Endometrium (tissue), 2 donors: Measurements from ENCODE around the gene NOXO1.
"Not testable (repeated sequence)": the region's sequence is repeated elsewhere in the genome, so short reads cannot be mapped to it uniquely, and the experiment has no call there.

Source experiments
- FAIRE-seq: peaks from 2 replicates; lab custom pipeline; 2012; peaks lifted over from hg19 to GRCh38; lab: Jason Lieb, UNC
- donor health status: control.
- donor health status: control.

The NOXO1 gene, protein sequence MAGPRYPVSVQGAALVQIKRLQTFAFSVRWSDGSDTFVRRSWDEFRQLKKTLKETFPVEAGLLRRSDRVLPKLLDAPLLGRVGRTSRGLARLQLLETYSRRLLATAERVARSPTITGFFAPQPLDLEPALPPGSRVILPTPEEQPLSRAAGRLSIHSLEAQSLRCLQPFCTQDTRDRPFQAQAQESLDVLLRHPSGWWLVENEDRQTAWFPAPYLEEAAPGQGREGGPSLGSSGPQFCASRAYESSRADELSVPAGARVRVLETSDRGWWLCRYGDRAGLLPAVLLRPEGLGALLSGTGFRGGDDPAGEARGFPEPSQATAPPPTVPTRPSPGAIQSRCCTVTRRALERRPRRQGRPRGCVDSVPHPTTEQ

DNA sequence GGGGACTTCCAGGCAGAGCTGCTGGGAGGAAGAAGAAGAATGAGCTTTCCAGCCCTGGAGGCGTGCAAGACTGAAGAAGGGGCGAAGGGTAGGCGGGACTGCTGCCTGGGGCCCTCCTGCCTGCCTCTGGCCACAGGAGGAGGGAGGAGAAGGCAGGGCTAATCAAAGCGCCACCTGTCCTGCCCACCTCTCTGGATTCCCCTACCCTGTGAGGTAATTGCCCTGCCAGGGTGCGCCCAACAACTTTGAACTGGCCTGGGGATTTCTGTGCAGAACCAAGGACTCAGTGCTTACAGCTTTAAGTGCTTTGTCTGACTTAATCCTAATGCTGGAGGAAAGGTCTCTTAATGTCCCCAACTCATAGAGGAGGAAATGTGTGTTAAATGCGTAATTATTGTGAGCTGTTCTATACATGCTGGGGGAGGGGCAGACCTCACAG is at the start of gene NOXO1:
TSS of gene NOXO1 (minus strand) at position 72 of the 439 bp plus-strand sequence. CDS start 290 bp downstream, outside the sequence.
- no peak for FAIRE-seq

DNA sequence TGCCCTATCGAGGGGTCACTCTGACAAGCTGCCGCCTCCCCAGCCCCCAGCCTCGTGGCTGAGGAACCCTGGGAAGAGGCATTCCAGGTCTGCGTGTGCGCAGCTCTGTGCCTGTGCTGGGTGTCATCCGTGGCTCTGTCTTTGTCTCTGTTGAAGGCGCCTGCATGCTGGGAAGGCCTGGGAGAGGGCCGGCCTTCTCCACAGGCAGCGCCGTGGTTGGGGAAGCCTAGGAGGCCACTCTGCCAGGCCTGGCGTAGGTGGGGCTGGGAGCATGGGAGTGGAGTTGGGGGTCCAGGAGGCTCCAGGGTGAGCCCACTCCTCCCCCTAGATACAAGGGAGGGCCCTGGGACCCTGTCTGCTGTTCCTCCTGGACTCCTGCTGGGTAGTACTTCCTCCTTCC is 48.8 kb upstream of the NOXO1 start:
- no peak for FAIRE-seq

DNA sequence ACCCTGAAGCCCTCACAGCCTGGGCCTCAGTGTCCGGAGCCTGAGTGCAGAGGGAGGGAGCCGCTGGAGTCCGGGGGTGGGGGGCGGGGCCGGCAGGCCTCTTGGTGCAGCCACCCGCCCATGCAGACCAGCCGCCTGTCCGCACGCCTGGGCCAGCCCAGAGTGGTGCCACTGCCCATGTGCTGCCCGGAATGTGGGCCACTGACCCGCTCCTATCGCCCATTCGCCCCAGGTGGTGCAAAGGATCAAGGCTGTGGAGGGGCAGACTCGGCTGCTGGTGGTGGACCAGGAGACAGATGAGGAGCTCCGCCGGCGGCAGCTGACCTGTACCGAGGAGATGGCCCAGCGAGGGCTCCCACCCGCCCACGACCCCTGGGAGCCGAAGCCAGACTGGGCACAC is 48.1 kb upstream of the NOXO1 start:
- no peak for FAIRE-seq

DNA sequence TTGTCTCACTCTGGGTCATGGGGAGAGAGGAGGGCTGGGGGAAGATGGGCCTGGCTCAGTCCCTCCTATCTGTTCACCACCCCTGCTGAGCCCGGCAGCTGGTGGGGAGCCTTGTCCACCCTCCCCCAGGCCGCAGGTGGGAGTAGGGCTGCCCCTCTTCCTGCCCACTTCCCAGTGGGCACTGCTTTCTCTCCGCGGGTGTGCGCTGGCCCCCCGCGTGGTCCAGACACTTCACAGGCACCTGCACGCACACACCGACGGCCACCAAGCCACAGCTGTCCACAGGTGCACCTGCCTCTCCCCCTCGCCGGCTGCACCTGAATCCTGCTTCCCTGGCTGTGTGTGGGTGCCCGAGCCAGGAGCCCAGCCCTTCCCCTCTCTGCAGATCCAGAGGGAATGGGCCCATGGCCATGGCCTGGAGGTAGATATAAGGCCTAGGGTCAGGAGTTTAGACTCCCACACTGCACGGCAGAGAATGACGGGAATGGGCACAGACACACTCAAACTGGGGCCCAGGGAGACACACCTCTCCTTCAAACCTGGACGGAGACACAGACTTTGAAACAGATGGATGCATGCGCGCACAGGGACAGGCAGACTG is 47.5 kb upstream of the NOXO1 start:
- no peak for FAIRE-seq

DNA sequence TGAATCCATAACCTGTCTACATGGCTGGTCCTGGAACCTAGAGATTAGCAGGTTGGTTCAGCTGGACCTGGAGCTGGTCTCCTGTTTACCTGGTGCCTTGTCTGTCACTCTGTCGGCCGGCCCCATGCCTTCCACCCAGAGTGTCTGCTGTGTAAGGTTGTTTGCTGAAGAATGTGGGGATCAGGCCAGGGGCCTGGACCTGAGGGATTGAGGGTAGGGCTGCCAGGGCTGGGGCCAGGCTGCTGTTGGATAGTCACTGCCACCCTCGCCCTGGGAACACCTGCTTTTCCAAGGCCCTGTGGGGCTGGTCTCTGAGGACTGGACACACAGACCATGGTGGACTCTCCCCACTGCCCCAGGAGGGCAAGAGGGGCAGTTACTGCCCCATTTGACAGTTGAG is 46.9 kb upstream of the NOXO1 start:
- no peak for FAIRE-seq

DNA sequence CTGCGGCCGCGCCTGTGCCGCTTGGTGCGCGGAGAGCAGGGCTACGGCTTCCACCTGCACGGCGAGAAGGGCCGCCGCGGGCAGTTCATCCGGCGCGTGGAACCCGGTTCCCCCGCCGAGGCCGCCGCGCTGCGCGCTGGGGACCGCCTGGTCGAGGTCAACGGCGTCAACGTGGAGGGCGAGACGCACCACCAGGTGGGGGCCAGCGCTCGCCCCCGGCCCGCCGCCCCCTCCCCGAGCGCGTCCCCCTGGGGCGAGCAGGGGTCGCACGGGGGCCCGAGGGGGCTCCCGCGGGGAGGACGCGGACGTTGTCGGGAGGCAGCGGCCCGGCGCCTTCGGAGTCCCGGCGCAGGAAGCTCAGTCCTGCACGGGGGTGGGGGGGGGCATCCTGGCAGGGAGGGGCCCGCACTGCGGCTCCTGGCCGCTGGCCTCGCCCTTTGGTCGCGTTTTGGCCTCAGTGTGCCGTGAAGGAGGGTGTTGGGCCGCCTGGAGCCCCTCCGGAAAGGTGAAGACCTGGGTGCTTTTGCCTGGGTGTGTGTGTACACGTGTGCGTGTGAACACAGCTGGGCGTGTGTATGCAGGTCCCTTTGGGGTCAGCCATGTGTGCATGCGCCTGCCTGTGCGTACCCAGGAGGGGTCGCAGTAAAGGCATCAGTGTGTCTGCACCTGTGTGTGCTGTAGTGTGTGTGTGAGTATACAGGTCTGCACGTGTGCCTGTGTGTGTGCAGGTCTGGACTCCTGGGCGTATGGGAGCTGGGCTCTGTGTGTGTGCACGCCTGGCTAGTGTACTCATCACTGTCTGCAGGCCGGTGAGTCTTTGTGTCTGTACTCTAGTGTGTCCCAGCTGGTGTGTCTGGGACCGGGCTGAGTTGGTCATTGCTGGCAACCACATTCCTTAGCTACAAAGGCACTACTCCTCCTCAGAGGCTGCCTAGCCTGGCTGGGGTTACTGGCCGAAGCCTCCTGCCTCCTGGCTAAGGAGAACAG is 46.0 kb upstream of the NOXO1 start:
- no peak for FAIRE-seq

DNA sequence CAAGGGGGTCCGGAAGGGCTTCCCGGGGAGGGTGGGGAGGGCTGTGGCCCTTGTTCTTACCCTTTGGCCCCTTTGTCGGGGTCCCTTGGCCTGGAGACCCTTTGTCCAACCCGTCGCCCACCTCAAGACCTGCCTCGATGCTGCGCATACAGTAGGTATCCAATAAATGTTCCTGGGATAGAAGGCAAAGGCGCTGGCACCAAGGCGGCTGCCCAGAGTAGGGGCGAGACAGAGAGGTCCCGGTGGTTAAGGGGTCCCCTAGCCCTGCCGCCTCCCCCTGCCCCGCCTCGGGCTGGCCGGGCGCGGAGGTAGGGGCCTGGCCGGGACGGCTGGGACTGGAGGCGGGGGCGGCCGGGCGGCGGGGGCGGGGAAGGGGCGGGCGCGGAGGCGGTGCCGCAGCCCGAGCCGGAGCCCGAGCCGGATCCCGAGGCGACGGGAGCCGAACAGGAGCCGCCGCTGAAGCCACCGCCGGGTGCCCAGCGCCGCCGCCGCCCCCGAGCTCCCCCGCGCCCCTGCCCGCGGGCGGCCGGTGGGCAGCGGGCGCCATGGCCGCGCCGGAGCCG is 45.3 kb upstream of the NOXO1 start, which contains the start of gene NHERF2:
TSS of gene NHERF2 (plus strand) at position 442 of the 563 bp plus-strand sequence. CDS start at position 546, 104 bp downstream.
- FAIRE-seq, result no peak

DNA sequence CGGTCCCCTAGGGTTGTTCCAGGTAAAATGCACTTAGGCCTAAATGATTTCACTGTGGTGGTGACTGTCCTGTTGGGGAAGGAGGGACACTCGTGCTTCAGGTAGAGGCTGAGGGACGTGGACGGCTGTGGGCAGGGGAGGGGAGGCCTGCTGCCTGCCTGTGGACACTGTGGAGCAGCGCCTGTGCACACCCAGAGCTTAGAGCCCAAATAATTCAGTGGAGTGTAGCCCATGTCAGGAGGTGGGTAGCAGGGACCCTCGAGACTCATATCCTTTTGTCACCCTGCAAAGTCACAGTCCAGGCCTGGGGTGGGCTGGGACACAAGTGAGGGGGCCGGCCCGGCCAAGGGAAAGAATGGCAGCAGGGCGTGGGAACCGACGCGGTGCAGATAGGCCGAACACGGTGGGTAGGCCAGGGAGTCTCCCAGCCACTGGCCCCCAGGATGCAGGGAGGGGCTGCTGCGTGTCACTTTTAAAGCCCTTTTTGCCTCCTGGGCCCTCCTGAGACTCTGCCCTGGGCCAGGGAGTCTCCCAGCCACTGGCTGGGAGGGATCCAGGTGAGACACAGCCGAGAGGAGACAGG is 44.7 kb upstream of the NOXO1 start:
- FAIRE-seq, result no peak

DNA sequence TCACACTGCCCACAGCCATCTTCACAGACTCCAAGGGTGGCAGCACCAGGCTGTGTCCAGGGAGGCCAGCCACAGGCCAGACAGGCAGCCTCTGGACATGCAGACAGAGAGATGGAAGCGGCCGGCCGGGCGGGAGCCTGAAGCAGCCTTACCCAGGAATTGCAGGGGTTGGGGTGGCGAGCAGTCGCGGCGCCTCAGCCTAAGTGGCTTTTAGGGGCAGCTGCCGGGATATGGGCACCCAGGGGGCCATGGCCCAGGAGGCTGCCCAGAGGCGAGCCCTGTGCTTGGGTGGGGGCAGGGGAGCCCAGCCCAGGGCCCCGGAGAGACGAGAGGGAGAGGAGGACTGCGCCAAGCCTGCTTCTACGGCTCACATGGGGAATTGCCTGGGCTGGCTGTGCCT is 44.0 kb upstream of the NOXO1 start:
- no peak for FAIRE-seq

DNA sequence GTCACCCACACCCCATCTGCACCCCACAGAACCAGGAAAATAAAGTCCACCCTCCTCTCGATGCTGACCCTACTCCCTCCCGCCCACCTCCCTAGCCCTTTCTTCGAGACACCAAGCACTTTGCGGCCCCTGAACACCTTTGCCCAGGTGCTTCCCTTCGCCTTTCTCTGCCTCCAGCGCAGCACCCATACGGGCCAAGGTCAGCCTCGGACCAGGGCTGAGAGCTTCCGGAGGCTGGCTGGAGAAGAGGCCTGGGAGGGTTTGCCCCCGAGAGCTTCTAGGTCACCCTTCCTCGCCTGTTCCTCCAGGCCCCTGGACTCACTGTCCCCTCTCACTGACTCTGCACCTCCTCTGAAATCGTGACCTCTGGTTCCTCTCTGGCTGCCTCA is 42.8 kb upstream of the NOXO1 start:
- FAIRE-seq, result no peak

DNA sequence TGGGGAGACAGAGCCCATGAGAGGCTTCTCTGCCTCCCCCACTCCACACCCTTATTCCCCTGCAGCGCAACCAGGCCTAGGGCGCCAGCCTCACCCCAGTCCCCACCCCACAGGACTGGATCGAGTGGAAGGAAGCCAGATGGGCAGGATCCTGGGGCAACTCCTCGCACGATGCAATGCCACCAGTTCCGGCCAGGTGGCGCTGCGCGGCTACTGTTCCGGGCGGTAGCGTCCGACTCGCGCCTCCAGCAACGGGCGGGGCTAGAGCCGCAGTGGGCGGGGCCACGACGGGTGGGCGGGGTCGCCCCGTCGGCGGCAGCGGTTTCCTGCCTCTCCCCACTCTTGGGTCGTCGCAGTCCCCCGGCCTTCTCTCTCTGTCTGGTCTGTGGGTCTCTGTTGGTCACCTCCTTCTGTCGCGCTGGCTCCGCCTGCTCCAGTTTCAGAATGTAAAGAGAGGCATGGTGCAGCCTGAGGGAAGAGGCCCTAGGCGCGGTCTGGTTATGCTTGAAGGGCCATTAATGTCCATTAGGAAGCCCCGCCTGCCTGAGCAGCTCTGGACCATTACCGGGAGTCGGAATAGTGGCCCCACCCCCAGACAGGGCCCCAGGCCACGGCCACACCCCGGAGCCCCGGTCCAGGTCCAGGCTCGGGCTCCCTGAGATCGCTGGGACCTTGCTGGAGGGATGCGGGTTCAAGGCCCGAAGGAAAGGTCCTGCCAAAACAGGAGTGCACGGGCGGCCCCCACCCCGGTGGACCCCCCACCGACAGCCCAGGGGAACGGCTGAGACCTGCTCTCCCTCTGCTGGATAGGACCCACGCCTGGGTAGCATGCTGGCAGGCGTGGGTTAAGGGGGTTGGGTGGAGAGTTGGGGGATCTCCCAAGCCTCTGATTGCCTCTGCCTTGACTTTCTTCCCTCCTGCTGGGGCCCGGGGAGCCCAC is 42.1 kb upstream of the NOXO1 start:
- no peak for FAIRE-seq

DNA sequence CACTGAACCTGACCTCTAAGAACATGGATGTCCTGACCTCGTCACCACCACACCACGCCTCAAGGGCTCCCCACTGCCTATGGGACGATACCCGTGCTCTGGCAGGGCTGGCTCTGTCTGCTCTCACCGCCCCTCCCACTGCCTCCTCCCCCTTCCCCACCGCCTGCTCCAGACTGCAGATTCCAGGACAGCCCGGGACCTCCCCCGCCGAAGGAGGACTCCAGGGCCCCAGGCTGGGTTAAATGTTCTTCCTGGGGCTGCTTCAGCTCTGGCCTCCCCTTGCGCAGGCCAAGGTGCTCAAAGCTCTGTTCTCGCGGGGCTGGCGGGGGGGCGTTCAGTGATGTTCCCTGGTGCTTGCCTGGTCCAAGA is 41.4 kb upstream of the NOXO1 start:
- FAIRE-seq, result no peak

DNA sequence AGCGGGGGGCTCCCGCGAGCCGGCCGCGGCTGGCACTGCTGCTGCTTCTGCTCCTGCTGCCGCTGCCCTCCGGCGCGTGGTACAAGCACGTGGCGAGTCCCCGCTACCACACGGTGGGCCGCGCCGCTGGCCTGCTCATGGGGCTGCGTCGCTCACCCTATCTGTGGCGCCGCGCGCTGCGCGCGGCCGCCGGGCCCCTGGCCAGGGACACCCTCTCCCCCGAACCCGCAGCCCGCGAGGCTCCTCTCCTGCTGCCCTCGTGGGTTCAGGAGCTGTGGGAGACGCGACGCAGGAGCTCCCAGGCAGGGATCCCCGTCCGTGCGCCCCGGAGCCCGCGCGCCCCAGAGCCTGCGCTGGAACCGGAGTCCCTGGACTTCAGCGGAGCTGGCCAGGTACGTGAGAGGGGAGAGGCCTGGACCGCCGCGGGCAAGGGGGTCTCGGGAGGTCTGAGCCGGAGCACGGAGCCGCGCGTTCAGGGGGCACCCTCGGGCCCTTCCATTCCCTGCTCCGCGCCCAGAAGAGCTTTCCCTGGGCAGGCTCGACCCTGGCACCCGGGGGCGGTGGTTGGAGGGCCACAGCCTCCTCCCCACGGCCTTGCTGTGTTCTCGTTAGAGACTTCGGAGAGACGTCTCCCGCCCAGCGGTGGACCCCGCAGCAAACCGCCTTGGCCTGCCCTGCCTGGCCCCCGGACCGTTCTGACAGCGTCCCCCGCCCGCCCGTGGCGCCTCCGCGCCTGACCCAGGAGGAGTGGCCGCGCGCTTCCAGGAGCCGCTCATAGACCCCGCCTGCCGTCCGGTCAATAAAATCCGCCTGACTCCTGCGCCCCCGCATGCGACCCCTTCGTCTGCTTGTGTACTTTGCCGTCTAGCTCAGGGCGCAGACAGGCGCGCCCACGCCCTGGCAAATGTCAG is 38.9 kb upstream of the NOXO1 start:
- FAIRE-seq, result no peak

DNA sequence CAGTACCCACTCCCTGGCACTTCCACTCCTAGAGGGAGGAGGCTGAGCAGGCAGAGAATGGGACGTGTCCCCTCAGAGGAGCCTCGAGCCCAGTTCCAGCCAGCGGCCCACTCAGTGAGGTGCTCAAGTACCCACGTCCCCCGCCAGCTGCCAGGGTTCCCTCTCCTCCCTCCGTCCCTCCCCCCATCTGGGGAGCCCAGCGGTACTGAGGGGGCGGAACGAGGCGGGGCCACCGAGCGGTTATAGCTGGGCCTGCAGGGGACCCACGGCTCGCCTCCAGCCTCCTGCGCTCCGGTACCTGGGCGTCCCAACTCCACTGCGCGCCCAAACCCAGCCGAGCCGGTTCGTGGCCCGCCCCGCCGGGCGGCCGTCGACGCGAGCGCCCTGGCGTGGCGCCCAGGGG is 38.2 kb upstream of the NOXO1 start, which contains the start of gene NPW:
TSS of gene NPW (plus strand) at position 268 of the 403 bp plus-strand sequence.
- FAIRE-seq, result no peak

DNA sequence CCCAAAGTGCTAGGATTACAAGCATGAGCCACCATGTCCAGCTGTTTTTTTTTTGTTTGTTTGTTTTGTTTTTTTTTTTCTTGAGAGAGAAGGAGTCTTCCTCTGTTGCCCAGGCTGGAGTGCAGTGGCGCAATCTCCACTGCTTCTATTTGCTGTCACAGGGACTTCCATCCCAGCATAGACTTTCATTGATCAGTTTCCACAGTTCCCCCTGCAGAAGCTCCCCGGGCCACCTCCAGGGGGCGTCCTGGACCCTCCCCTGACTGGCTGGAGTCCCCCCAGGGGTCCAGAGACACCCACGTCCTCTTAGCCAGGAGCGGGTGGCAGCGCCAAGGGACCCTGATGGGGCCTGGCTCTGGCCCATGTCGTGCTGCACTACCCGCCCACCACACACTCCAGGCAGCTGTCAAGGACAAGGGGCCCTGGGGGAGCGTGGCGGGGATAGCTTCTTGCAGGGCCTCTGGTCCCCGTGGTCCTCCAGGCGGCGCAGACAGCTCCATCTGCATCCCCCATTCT is 35.2 kb upstream of the NOXO1 start:
- no peak for FAIRE-seq

DNA sequence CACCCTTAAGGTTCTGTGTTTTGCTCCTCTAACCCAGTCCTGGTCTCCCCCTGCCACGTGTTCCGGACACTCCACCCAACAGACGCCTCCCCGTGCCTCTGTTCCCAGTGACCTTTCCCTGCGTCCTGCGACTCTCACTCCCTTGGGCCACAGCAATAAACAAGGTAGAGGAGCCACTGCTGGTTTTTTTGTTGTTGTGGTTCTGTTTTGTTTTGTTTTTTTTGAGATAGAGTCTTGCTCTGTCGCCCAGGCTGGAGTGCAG is 34.6 kb upstream of the NOXO1 start:
- FAIRE-seq, result no peak

DNA sequence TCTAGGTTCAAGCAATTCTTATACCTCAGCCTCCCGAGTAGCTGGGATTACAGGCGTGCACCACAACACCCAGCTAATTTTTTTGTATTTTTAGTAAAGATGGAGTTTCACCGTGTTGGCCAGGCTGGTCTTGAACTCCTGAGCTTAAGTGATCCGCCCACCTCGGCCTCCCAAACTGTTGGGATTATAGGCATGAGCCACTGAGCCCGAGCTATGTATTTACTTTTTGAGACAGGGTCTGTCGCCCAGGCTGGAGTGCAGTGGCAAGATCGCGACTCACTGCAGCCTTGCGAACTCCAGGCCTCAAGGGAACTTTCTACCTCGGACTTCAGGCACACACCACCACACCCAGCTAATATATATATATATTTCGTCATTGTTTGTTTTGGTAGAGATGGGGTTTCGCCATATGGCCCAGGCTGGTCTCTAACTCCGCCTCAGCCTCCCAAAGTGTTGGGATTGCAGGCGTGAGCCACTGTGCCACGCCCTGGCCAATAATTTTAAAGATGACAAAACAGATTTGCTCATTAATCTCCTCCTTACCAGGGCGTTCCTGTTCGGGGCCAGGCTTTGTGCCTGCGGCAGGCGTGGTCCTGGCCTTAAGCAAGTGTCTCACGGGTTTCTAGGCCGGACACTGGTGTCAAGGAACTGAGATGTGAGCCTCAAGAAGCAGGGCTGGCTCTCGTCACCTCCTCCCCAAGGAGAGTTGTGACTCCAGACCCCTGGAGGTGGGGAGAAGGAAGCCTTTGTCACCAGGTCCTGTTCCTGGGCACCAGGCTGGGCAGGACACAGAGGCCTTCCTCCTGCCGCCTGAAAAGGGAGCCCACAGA is 34.1 kb upstream of the NOXO1 start:
- no peak for FAIRE-seq

DNA sequence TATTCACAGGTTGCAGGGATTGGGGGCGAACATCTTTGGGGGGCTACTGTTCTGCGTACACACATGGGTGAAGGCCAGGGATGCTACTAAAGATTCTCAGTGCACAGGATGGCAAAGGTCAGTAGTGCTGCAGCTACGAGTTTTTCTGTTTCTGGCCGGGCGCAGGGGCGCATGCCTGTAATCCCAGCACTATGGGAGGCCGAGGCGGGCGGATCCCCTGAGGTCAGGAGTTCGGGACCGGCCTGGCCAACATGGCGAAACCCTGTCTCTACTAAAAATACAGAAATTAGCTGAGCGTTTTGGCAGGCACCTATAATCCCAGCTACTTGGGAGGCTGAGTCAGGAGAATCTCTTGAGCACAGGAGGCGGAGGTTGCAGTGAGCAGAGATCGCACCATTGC is 32.3 kb upstream of the NOXO1 start:
- FAIRE-seq, result no peak

DNA sequence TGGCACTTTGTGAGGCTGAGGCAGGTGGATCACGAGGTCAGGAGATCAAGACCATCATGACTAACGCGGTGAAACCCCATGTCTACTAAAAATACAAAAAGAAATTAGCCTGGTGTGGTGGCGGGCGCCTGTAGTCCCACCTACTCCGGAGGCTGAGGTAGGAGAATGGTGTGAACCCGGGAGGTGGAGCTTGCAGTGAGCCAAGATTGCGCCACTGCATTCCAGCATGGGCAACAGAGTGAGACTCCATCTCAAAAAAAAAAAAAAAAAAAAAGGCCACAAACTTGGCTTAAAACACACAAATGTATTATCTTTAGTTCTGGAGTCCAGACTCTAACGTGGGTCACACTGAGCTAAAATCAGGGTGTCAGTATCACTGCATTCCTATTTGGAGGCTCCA is 30.5 kb upstream of the NOXO1 start:
- not testable (repeated sequence) for FAIRE-seq
